A673 (cell line): ENCODE results near the gene PPARGC1A. TPM values are rescaled to one million over a fixed set of nuclear protein-coding genes. Genes with fewer than 3 reads are reported as not detected.

Experiments used
- BruUV-seq: library from RNA; stranded (reverse); fragments of 400-500 nt; replicated peaks from 2 replicates; lab custom pipeline; 2021; lab: Mats Ljungman, UMichigan
- CTCF ChIA-PET: fragments of 300-600 bp; sonication (Branson Sonifier 250); formaldehyde crosslinking; loops from one replicate; lab custom pipeline; 2022; ENCODE audit warnings: antibody characterized with exemption; lab: Charles Lee
- POLR2A ChIA-PET: fragments of 300-600 bp; sonication (Branson Sonifier 250); formaldehyde crosslinking; loops from one replicate; lab custom pipeline; 2022; ENCODE audit warnings: antibody characterized with exemption; ENCODE audit not compliant: low non-redundant PET; lab: Charles Lee
- DNase-seq: peaks from one replicate; pipeline ENCODE4 v3.0.0-alpha.2; 2015; ENCODE audit warnings: low spot score
- H3K27ac ChIP-seq: fragments of 200-600 bp; sonication (generic); 2 replicates; pipeline ENCODE4 v1.5.1; 2016; ENCODE audit warnings: mixed run types, low read depth, mild to moderate bottlenecking, mixed read lengths, antibody characterized with exemption, low read length; ENCODE audit not compliant: poor library complexity, severe bottlenecking
- H3K27me3 ChIP-seq: fragments of 200-600 bp; sonication (generic); replicated peaks from 2 replicates; pipeline ENCODE4 v1.6.1; 2017; ENCODE audit warnings: mixed run types, low read depth, mild to moderate bottlenecking, mixed read lengths, antibody characterized with exemption, low read length; ENCODE audit not compliant: insufficient read depth, poor library complexity
- H3K36me3 ChIP-seq: fragments of 200-600 bp; sonication (generic); 2 replicates; pipeline ENCODE4 v1.6.1; 2016; ENCODE audit warnings: mixed run types, mild to moderate bottlenecking, mixed read lengths, antibody characterized with exemption, low read length; ENCODE audit not compliant: insufficient read depth, poor library complexity, severe bottlenecking
- H3K4me1 ChIP-seq: fragments of 200-600 bp; sonication (generic); 2 replicates; pipeline ENCODE4 v1.6.1; 2017; ENCODE audit warnings: mixed run types, mild to moderate bottlenecking, mixed read lengths, antibody characterized with exemption, low read length; ENCODE audit not compliant: insufficient read depth, poor library complexity, severe bottlenecking
- H3K4me3 ChIP-seq: fragments of 200-600 bp; sonication (generic); 2 replicates; pipeline ENCODE4 v1.5.1; 2016; ENCODE audit warnings: low read depth, mixed run types, mild to moderate bottlenecking, mixed read lengths, low read length; ENCODE audit not compliant: poor library complexity, severe bottlenecking
- H3K9me3 ChIP-seq: fragments of 200-600 bp; sonication (generic); 2 replicates; pipeline ENCODE4 v1.6.1; 2016; ENCODE audit warnings: mixed run types, low read depth, mild to moderate bottlenecking, mixed read lengths, antibody characterized with exemption, low read length; ENCODE audit not compliant: poor library complexity, severe bottlenecking
- CTCF ChIP-seq: fragments of 300-800, 200-600 bp; sonication (generic); conservative IDR thresholded peaks from 2 replicates; pipeline ENCODE4 v1.5.1; 2017; ENCODE audit warnings: low read depth, mild to moderate bottlenecking, antibody characterized with exemption, low read length, moderate library complexity, mixed read lengths
- EZH2 ChIP-seq: fragments of 200-600 bp; sonication (generic); IDR thresholded peaks from 2 replicates; pipeline ENCODE4 v1.6.1; 2017; ENCODE audit warnings: borderline replicate concordance, low read depth, mild to moderate bottlenecking, mixed read lengths, antibody characterized with exemption, low read length; ENCODE audit not compliant: poor library complexity, severe bottlenecking
- intact Hi-C: fragments of 100-400 bp; cut with micrococcal nuclease; formaldehyde crosslinking; loops from one replicate; pipeline ENCODE4 v1.10.0; 2022; ENCODE audit not compliant: unreplicated experiment
- total RNA-seq: library from RNA; stranded (reverse); gene quantifications from 2 replicates; pipeline ENCODE4 v1.2.3, GENCODE V29; 2021

Gene PPARGC1A
- total RNA-seq, 1 experiment from 2014 or later, result not detected

GRCh38 chr4:23921447-23921845 is 31.6 kb upstream of the PPARGC1A start:
- intact Hi-C loops, result no loop called here
- CTCF ChIA-PET, result no interaction called here
- no peaks in the 10 kb centered on the region for H3K36me3 ChIP-seq
- POLR2A ChIA-PET, result no interaction called here
- H3K27ac ChIP-seq, result no peak overlapping the region
- BruUV-seq, result no TSS peak
- no peak overlapping the region for H3K4me3 ChIP-seq
- no peak for DNase-seq
- peaks cover 6% of the 10 kb centered on the region for H3K27me3 ChIP-seq
- no peaks in the 10 kb centered on the region for H3K4me1 ChIP-seq
- no peaks in the 10 kb centered on the region for H3K9me3 ChIP-seq
- TF ChIP-seq EZH2 (no peak), CTCF (no peak)

GRCh38 chr4:23920716-23921446 is 31.0 kb upstream of the PPARGC1A start:
- ChIA-PET CTCF (no interaction called here), POLR2A (no interaction called here)
- Histone ChIP-seq H3K36me3 (no peaks in the 10 kb centered on the region), H3K27me3 (peaks cover 6% of the 10 kb centered on the region), H3K27ac (no peak overlapping the region), H3K4me3 (no peak overlapping the region), H3K9me3 (no peaks in the 10 kb centered on the region), H3K4me1 (no peaks in the 10 kb centered on the region)
- BruUV-seq, result no TSS peak
- TF ChIP-seq EZH2 (no peak), CTCF (no peak)
- intact Hi-C loops, result no loop called here
- DNase-seq, result no peak

- Histone ChIP-seq H3K9me3 (no peaks in the 10 kb centered on the region), H3K4me3 (no peak overlapping the region), H3K4me1 (no peaks in the 10 kb centered on the region), H3K27me3 (peaks cover 3% of the 10 kb centered on the region), H3K36me3 (no peaks in the 10 kb centered on the region), H3K27ac (no peak overlapping the region)
- TF ChIP-seq CTCF (no peak), EZH2 (no peak)
- CTCF ChIA-PET, result no interaction called here
- POLR2A ChIA-PET, result no interaction called here
- intact Hi-C loops, result no loop called here
- BruUV-seq, result no TSS peak
- no peak for DNase-seq
These were observed 30.4 kb upstream of the PPARGC1A start for GRCh38 chr4:23920296-23920695.
